Lower lobe of right lung (tissue), 2 donors: ENCODE results near the gene PIP5K1B. TPM values are rescaled to one million over a fixed set of nuclear protein-coding genes. Genes with fewer than 3 reads are reported as not detected.

Source experiments
- ATAC-seq, 2 donors: fragments of 200-7000 bp; cut with Tn5 transposase; one replicate each; pipeline ENCODE4 v1.9.1; 2020 to 2022; ENCODE audit warnings: mild to moderate bottlenecking in 2 of 2, moderate library complexity in 2 of 2
- DNase-seq: peaks from one replicate; pipeline ENCODE4 v3.0.0-alpha.2; 2020
- H3K27ac ChIP-seq: fragments of 200-600 bp; one replicate; pipeline ENCODE4 v1.8.0; 2022
- H3K27me3 ChIP-seq: fragments of 200-600 bp; one replicate; pipeline ENCODE4 v1.8.0; 2022; ENCODE audit warnings: low read depth
- H3K36me3 ChIP-seq: fragments of 200-600 bp; one replicate; pipeline ENCODE4 v1.8.0; 2022; ENCODE audit warnings: mild to moderate bottlenecking
- H3K4me1 ChIP-seq: fragments of 200-600 bp; one replicate; pipeline ENCODE4 v1.8.0; 2022
- H3K4me3 ChIP-seq: fragments of 200-600 bp; one replicate; pipeline ENCODE4 v1.8.0; 2022; ENCODE audit warnings: mild to moderate bottlenecking
- H3K9me3 ChIP-seq: fragments of 200-600 bp; one replicate; pipeline ENCODE4 v1.8.0; 2022
- intact Hi-C: fragments of 100-400 bp; cut with DNase I; formaldehyde crosslinking; loops from one replicate; pipeline ENCODE4 v1.11.0; 2022
- total RNA-seq: library from RNA; stranded (reverse); fragmentation: NEBNext Ultra II Directional; extraction: Animal tissue kit (Norgen Biotek cat#: 25700); gene quantifications from one replicate; pipeline ENCODE4 v1.2.1, GENCODE V29; 2021
- TF ChIP-seq, protein P1 (sequence below): fragments of 200-600 bp; IDR thresholded peaks from one replicate; pipeline ENCODE4 v1.8.0; 2022; ENCODE audit warnings: antibody characterized with exemption, mild to moderate bottlenecking
- donor health status: DM: no; HTN: yes; CAD: no; lungs with severe emphysema.

The PIP5K1B gene
- total RNA-seq, 1 donor from 2014 or later = 35.9 TPM

DNA sequence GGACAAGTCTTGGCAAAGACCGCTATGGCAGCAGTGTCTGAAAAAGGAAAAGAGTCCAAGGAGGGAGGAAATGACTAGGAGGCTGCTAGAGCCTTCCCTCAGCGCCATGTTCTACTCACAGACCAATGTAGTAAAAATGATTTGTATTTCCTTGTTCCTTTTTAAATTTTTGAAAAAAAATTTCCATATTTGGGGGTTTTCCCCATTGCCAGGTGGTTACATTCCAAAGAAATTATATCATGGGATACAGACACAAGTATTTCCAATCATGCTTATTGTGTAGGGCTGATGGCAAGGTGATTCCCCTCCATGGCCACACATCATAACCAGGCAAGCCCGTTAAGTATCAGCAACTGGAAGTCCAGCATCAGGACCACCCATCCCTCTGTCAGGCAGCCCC lies 138.2 kb downstream of the PIP5K1B start:
- intact Hi-C loops = no loop called here
- Histone ChIP-seq H3K4me3 (no peak overlapping the region), H3K27ac (no peak overlapping the region), H3K36me3 (no peaks in the 10 kb centered on the region), H3K4me1 (peaks cover 15% of the 10 kb centered on the region), H3K9me3 (no peaks in the 10 kb centered on the region), H3K27me3 (no peaks in the 10 kb centered on the region)
- TF ChIP-seq, protein P1, sequence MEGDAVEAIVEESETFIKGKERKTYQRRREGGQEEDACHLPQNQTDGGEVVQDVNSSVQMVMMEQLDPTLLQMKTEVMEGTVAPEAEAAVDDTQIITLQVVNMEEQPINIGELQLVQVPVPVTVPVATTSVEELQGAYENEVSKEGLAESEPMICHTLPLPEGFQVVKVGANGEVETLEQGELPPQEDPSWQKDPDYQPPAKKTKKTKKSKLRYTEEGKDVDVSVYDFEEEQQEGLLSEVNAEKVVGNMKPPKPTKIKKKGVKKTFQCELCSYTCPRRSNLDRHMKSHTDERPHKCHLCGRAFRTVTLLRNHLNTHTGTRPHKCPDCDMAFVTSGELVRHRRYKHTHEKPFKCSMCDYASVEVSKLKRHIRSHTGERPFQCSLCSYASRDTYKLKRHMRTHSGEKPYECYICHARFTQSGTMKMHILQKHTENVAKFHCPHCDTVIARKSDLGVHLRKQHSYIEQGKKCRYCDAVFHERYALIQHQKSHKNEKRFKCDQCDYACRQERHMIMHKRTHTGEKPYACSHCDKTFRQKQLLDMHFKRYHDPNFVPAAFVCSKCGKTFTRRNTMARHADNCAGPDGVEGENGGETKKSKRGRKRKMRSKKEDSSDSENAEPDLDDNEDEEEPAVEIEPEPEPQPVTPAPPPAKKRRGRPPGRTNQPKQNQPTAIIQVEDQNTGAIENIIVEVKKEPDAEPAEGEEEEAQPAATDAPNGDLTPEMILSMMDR = no peak
- DNase-seq = no peak
- ATAC-seq = no peak

DNA sequence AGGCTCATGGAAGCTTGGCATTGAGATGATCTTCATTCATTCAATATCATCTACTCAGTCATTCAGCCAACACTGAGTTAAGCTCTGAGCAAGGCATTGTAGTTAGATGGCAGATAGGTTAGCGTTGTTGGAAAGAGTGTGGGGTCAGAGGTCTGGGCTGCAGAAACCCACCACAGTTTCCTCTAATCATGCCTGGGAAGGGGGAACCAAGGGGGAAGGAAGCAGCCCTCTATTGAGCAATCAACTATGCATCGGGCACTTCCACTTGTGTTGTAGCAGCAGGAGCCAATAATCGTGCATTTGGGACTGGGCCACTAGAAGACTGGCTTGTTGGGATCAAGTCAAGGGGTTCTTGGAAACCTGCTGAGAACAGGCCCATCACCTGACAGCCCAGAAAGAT lies 139.1 kb downstream of the PIP5K1B start:
- H3K27ac ChIP-seq = no peak overlapping the region
- no peak overlapping the region for H3K4me3 ChIP-seq
- no peaks in the 10 kb centered on the region for H3K36me3 ChIP-seq
- peaks cover 15% of the 10 kb centered on the region for H3K4me1 ChIP-seq
- ATAC-seq = peak; percentile 50 to 53
- H3K27me3 ChIP-seq = no peaks in the 10 kb centered on the region
- intact Hi-C loops = no loop called here
- no peaks in the 10 kb centered on the region for H3K9me3 ChIP-seq
- DNase-seq = no peak
- TF ChIP-seq, protein P1 = no peak

DNA sequence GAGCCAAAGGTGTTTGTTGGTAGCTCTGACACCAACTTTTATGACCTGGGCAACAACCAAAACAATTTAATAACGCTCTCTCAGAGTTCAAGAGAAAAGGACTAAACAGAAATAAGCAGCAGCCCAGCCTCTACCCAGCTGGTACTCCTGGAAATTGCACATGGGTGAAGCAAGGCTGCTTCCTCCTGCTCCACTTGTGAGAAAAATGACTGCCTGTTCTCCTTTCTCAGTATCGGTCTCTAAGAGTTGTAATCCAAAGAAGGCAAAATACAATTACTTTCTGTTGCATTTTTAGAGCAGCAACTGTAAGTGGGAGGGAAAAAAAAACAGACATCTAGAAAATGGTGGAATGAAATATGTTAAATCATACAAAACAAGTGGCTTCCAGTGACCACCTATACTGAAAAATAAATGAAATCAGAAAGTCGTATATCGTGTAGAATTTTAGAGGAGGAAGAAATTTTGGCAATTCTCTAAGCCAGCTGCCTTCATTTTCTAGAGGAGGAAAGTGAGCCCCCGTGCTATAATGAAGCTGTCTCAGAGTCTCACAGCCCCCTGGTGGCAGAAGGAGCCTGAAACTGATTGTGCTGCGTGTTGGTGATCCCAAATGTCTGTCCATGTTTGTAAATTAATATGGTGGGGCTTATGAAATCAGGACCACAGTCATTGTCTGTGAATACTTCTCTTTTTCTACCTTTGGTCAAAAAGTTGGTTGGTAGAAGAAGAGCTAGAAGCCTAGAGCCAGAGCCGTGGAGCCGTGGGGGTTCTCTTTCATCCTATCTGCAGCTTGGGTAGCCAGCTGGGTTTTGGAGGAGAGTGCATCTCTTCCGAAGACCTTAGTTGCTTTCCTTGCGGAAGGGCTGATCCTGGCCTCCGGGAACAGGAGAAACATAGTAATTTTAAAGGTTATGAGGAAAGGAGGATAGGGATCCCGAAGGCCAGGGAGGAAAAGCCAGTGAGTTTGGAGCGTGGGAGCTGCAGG lies 139.9 kb downstream of the PIP5K1B start:
- intact Hi-C loops = no loop called here
- H3K27ac ChIP-seq = no peak overlapping the region
- DNase-seq (no peak), ATAC-seq (peak; percentile 54 to 78)
- H3K9me3 ChIP-seq = no peaks in the 10 kb centered on the region
- H3K27me3 ChIP-seq = no peaks in the 10 kb centered on the region
- H3K4me1 ChIP-seq = peaks cover 15% of the 10 kb centered on the region
- H3K36me3 ChIP-seq = no peaks in the 10 kb centered on the region
- peak overlapping the region; percentile 7 for H3K4me3 ChIP-seq
- TF ChIP-seq, protein P1 = peak; percentile 41

DNA sequence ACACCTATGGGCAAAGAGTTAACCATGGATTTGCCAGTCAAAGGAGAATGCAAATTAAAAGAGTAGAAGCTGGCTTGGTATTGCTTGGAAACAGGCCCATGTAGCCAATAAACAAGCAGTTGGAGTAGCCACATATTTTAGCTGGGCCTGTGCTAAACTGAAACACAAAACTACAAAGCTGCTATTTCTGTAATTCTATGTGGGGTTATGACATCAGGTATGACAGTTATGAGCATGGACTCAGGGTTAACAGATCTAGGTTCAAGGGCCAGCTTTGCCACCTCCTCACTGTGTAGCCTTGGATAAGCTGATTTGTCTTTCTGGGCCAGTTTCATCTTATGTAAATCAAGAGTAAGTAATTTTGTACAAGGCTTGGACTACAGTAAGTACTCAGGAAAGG lies 142.7 kb downstream of the PIP5K1B start:
- no peaks in the 10 kb centered on the region for H3K36me3 ChIP-seq
- no peak overlapping the region for H3K4me3 ChIP-seq
- ATAC-seq = no peak
- TF ChIP-seq, protein P1 = no peak
- no peak overlapping the region for H3K27ac ChIP-seq
- H3K27me3 ChIP-seq = no peaks in the 10 kb centered on the region
- H3K9me3 ChIP-seq = no peaks in the 10 kb centered on the region
- intact Hi-C loops = no loop called here
- no peak for DNase-seq
- peaks cover 15% of the 10 kb centered on the region for H3K4me1 ChIP-seq

DNA sequence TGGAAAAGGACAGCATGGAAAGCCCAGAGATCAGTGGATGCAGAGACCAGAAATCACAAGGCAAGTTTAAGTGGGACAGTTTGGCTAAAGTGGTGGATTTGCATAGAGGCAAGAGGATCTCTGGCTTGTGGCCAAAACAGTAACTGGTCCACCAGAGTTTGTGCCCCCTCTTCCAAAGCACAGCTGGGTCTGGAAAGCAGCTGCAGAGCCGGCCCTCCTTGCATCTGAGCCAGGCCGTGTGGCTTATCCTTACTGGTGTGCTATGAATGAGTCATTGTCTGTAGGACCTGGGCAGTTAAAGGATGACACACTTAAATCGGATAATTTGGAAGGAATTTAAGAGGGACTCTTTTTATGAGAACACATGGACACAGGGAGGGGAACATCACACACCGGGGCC lies 146.6 kb downstream of the PIP5K1B start:
- ATAC-seq (no peak), DNase-seq (no peak)
- H3K36me3 ChIP-seq = no peaks in the 10 kb centered on the region
- H3K27me3 ChIP-seq = no peaks in the 10 kb centered on the region
- TF ChIP-seq, protein P1 = no peak
- no peak overlapping the region for H3K4me3 ChIP-seq
- H3K9me3 ChIP-seq = no peaks in the 10 kb centered on the region
- no peaks in the 10 kb centered on the region for H3K4me1 ChIP-seq
- intact Hi-C loops = no loop called here
- H3K27ac ChIP-seq = no peak overlapping the region
